Thoracic aorta (tissue), 2 donors: ENCODE data around the gene ATL2. TPM values are rescaled to one million over a fixed set of nuclear protein-coding genes. Genes with fewer than 3 reads are reported as not detected.

Experiments used
- ATAC-seq: fragments of 150-250 bp; one replicate; pipeline ENCODE4 v1.8.0; 2017; ENCODE audit warnings: low read depth; ENCODE audit not compliant: insufficient number of reproducible peaks, low FRiP score
- DNase-seq: peaks from one replicate; pipeline ENCODE4 v3.0.0-alpha.2; 2020; ENCODE audit warnings: low spot score
- H3K27ac ChIP-seq, 2 donors: fragments of 200-600 bp; sonication (generic); 1 replicate in 1 of 2; 2 replicates in 1 of 2; pipeline ENCODE4 v1.5.1; 2016; ENCODE audit warnings: mild to moderate bottlenecking in 2 of 2, moderate library complexity in 2 of 2
- H3K27me3 ChIP-seq: fragments of 200-600 bp; sonication (generic); replicated peaks from 2 replicates; pipeline ENCODE4 v1.6.0; 2016; ENCODE audit warnings: mild to moderate bottlenecking; ENCODE audit not compliant: insufficient read depth
- H3K36me3 ChIP-seq: fragments of 200-600 bp; sonication (generic); one replicate; pipeline ENCODE4 v1.5.1; 2016
- H3K4me1 ChIP-seq, 2 donors: fragments of 200-600 bp; sonication (generic); 1 replicate in 1 of 2; 2 replicates in 1 of 2; pipeline versions ENCODE4 v1.5.1 to v1.6.0; 2016; ENCODE audit warnings: low read depth in 2 of 2, mild to moderate bottlenecking in 1 of 2; ENCODE audit not compliant: control insufficient read depth in 1 of 2
- H3K4me3 ChIP-seq: fragments of 200-600 bp; sonication (generic); 2 replicates; pipeline ENCODE4 v1.5.1; 2016; ENCODE audit warnings: mild to moderate bottlenecking
- H3K9me3 ChIP-seq: fragments of 200-600 bp; sonication (generic); 2 replicates; pipeline ENCODE4 v1.5.1; 2016
- CTCF ChIP-seq: fragments of 200-600 bp; sonication (generic); IDR thresholded peaks from one replicate; pipeline ENCODE4 v1.5.1; 2019; ENCODE audit warnings: antibody characterized with exemption
- total RNA-seq, 2 donors: library from RNA; depleted of rRNA; stranded (reverse); fragments of >200 nt; gene quantifications; one replicate each; pipeline versions ENCODE4 v1.1.0 to v1.2.3, GENCODE V29; 2016

ATL2 gene
- total RNA-seq, 2 donors from 2014 or later = 22.7 to 71.0 TPM

GRCh38 chr2:38267270-38267925 lies 109.7 kb downstream of the ATL2 start:
- Histone ChIP-seq H3K36me3 (no peaks in the 10 kb centered on the region), H3K27ac (no peak overlapping the region), H3K9me3 (no peaks in the 10 kb centered on the region), H3K27me3 (no peaks in the 10 kb centered on the region), H3K4me3 (no peak overlapping the region), H3K4me1 (no peaks in the 10 kb centered on the region)
- DNase-seq = no peak
- no peak for TF ChIP-seq CTCF
- no peak for ATAC-seq

GRCh38 chr2:38266382-38267061 lies 110.6 kb downstream of the ATL2 start:
- ATAC-seq = no peak
- no peaks in the 10 kb centered on the region for H3K27me3 ChIP-seq
- TF ChIP-seq CTCF = no peak
- H3K27ac ChIP-seq = no peak overlapping the region
- DNase-seq = no peak
- no peaks in the 10 kb centered on the region for H3K9me3 ChIP-seq
- H3K4me3 ChIP-seq = no peak overlapping the region
- no peaks in the 10 kb centered on the region for H3K36me3 ChIP-seq
- H3K4me1 ChIP-seq = no peaks in the 10 kb centered on the region

GRCh38 chr2:38265461-38265860 lies 111.6 kb downstream of the ATL2 start:
- DNase-seq (no peak), ATAC-seq (no peak)
- Histone ChIP-seq H3K9me3 (no peaks in the 10 kb centered on the region), H3K27ac (no peak overlapping the region), H3K27me3 (no peaks in the 10 kb centered on the region), H3K36me3 (no peaks in the 10 kb centered on the region), H3K4me3 (no peak overlapping the region), H3K4me1 (peaks cover 0 to 4% of the 10 kb centered on the region in 2 donors)
- TF ChIP-seq CTCF = no peak

- peaks cover 0 to 4% of the 10 kb centered on the region in 2 donors for H3K4me1 ChIP-seq
- H3K27ac ChIP-seq = no peak overlapping the region
- no peak overlapping the region for H3K4me3 ChIP-seq
- no peaks in the 10 kb centered on the region for H3K27me3 ChIP-seq
- H3K36me3 ChIP-seq = no peaks in the 10 kb centered on the region
- no peak for DNase-seq
- TF ChIP-seq CTCF = no peak
- no peak for ATAC-seq
- H3K9me3 ChIP-seq = no peaks in the 10 kb centered on the region
Observed at GRCh38 chr2:38264396-38265221, 112.5 kb downstream of the ATL2 start.

GRCh38 chr2:38263293-38263692 lies 113.8 kb downstream of the ATL2 start:
- ATAC-seq = no peak

More at GRCh38 chr2:38263293-38263692, 113.8 kb downstream of the ATL2 start:
- H3K27ac ChIP-seq = no peak overlapping the region
- H3K27me3 ChIP-seq = no peaks in the 10 kb centered on the region
- TF ChIP-seq CTCF = no peak
- DNase-seq = no peak
- no peaks in the 10 kb centered on the region for H3K36me3 ChIP-seq
- H3K9me3 ChIP-seq = no peaks in the 10 kb centered on the region
- peaks cover 0 to 4% of the 10 kb centered on the region in 2 donors for H3K4me1 ChIP-seq
- no peak overlapping the region for H3K4me3 ChIP-seq
